ENCODE data around the gene LCAT.

The LCAT gene

DNA sequence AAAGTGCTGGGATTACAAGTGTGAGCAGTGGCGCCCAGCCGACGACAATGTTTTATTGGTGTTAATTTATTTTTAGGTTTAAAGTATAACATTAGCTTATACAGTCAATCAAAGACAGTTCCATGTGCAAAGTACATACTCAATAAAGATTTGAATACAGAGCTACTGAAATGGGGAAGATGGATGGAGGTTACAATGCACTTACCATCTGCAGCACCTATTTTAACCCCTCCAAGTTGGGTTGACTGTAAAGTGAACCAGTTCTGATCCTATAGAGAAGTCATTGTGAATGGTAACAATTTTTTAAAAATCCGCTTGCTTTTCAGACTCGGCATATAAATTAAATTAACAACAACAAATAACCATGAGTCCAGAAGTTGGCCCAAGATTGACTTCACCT, 51.5 kb downstream of the LCAT start:
- TF ChIP-seq ZNF384 (IDR thresholded peaks at IDR 0.05) (no peak), HDGF (IDR thresholded peaks at IDR 0.05; ENCODE audit: borderline replicate concordance) (no peak), FOXA1 (IDR thresholded peaks at IDR 0.05) (no peak), PKNOX1 (IDR thresholded peaks at IDR 0.05) (no peak), SP1 (IDR thresholded peaks at IDR 0.05) (no peak), FOXM1 (IDR thresholded peaks at IDR 0.05; ENCODE audit: borderline replicate concordance) (no peak), FOXK2 (IDR thresholded peaks at IDR 0.05) (no peak), NFRKB (IDR thresholded peaks at IDR 0.05) (no peak), LEF1 (IDR thresholded peaks at IDR 0.05; ENCODE audit: borderline replicate concordance) (no peak), ARNT (IDR thresholded peaks at IDR 0.05) (no peak), L3MBTL2 (conservative IDR thresholded peaks at IDR 0.05) (no peak; the same call in 1 of the 2 replicates), CTBP1 (IDR thresholded peaks at IDR 0.05; ENCODE audit: borderline replicate concordance) (no peak), ELF4 (IDR thresholded peaks at IDR 0.05) (no peak), BHLHE40 (IDR thresholded peaks at IDR 0.05; ENCODE audit: borderline replicate concordance) (no peak), TARDBP (IDR thresholded peaks at IDR 0.05) (no peak), SUZ12 (IDR thresholded peaks at IDR 0.05) (no peak)
- ChIA-PET CTCF (no interaction called here), POLR2A (interaction anchor here (0.8 to 1.6 kb wide), 7 partner anchors 9 to 359 kb away, joined by 3 to 6 read pairs (median 4); no protein-coding TSS in a partner anchor)
- no peak for DNase-seq (ENCODE audit: extremely low spot score)
